SK-N-SH (cell line): ENCODE results near the gene ELMOD1. TPM values are rescaled to one million over a fixed set of nuclear protein-coding genes. Genes with fewer than 3 reads are reported as not detected.

Experiments
- CTCF ChIA-PET: fragments of 300-600, 350-600 bp; formaldehyde crosslinking; extraction: SDS; loops from one replicate; lab custom pipeline; 2021; lab: Yijun Ruan, JAX
- POLR2A ChIA-PET: fragments of 350-600 bp; sonication (Branson Sonifier 250); formaldehyde crosslinking; extraction: SDS; loops from one replicate; lab custom pipeline; 2020; ENCODE audit warnings: antibody characterized with exemption, inconsistent platforms; lab: Yijun Ruan, JAX
- DNase-seq: peaks from one replicate; pipeline ENCODE4 v3.0.0; 2012
- H2AFZ ChIP-seq: fragments of 200-600 bp; sonication (generic); 2 replicates; pipeline ENCODE4 v1.8.1; 2016; ENCODE audit warnings: antibody characterized with exemption, mild to moderate bottlenecking, low read depth
- H3F3A ChIP-seq: fragments of 200-600 bp; sonication (generic); replicated peaks from 2 replicates; pipeline ENCODE3; 2016; ENCODE audit warnings: antibody characterized with exemption, mild to moderate bottlenecking; ENCODE audit not compliant: insufficient read depth
- H3K27ac ChIP-seq, 2 experiments: fragments of 200-500 bp in 1 of 2; fragments of 200-600 bp in 1 of 2; sonication (Bioruptor generic) in 1 of 2; sonication (generic), shearing (Covaris generic) in 1 of 2; 2 replicates each; pipeline versions ENCODE4 v1.5.1 to v1.6.1; 2014 to 2016; ENCODE audit warnings: low read depth in 2 of 2, inconsistent platforms in 1 of 2, low read length in 1 of 2, mild to moderate bottlenecking in 1 of 2, mixed read lengths in 1 of 2
- H3K27me3 ChIP-seq: fragments of 200-600 bp; sonication (generic), shearing (Covaris generic); 2 replicates; pipeline ENCODE4 v1.6.1; 2016; ENCODE audit warnings: mixed run types; ENCODE audit not compliant: insufficient read depth
- H3K36me3 ChIP-seq, 2 experiments: fragments of 200-500 bp in 1 of 2; fragments of 200-600 bp in 1 of 2; sonication (Bioruptor generic) in 1 of 2; sonication (generic) in 1 of 2; replicated peaks in 1 of 2; 2 replicates each; pipeline versions ENCODE3 to v1.5.1; 2014 to 2016; ENCODE audit warnings: low read length in 1 of 2, mild to moderate bottlenecking in 1 of 2; ENCODE audit not compliant: insufficient read depth in 2 of 2, control insufficient read depth in 1 of 2
- H3K4me1 ChIP-seq, 2 experiments: fragments of 200-500 bp in 1 of 2; fragments of 200-600 bp in 1 of 2; sonication (Bioruptor generic) in 1 of 2; sonication (generic), shearing (Covaris generic) in 1 of 2; 2 replicates each; pipeline versions ENCODE4 v1.5.1 to v1.6.1; 2014 to 2016; ENCODE audit warnings: low read depth in 1 of 2, low read length in 1 of 2, mixed run types in 1 of 2; ENCODE audit not compliant: insufficient read depth in 2 of 2, control insufficient read depth in 1 of 2
- H3K4me2 ChIP-seq: fragments of 200-600 bp; sonication (generic), shearing (Covaris generic); 2 replicates; pipeline ENCODE4 v1.6.1; 2017; ENCODE audit warnings: mixed run types
- H3K4me3 ChIP-seq, 2 experiments: fragments of 200-500 bp in 1 of 2; fragments of 200-600 bp in 1 of 2; sonication (Bioruptor generic) in 1 of 2; sonication (generic), shearing (Covaris generic) in 1 of 2; 2 replicates each; pipeline versions ENCODE4 v1.5.1 to v1.8.1; 2014 to 2016; ENCODE audit warnings: low read depth in 2 of 2, inconsistent platforms in 1 of 2, low read length in 1 of 2, mild to moderate bottlenecking in 1 of 2, mixed read lengths in 1 of 2, moderate library complexity in 1 of 2
- H3K79me2 ChIP-seq: fragments of 200-600 bp; sonication (generic); 2 replicates; pipeline ENCODE4 v1.8.1; 2017; ENCODE audit warnings: mild to moderate bottlenecking; ENCODE audit not compliant: insufficient read depth
- H3K9ac ChIP-seq: fragments of 200-600 bp; sonication (generic); 2 replicates; pipeline ENCODE4 v1.6.1; 2017; ENCODE audit warnings: mixed run types
- H3K9me2 ChIP-seq: fragments of 200-600 bp; sonication (generic); 2 replicates; pipeline ENCODE4 v1.6.1; 2017; ENCODE audit warnings: mixed run types
- H3K9me3 ChIP-seq: fragments of 200-600 bp; sonication (generic); 2 replicates; pipeline ENCODE4 v1.6.1; 2017; ENCODE audit warnings: mixed run types, mild to moderate bottlenecking, moderate library complexity
- H4K20me1 ChIP-seq: fragments of 200-600 bp; sonication (generic); 2 replicates; pipeline ENCODE4 v1.6.1; 2017; ENCODE audit warnings: mild to moderate bottlenecking, mixed run types; ENCODE audit not compliant: insufficient read depth
- ELF1 ChIP-seq: IDR thresholded peaks from 2 replicates; pipeline ENCODE4 v1.4.0; 2012
- EP300 ChIP-seq, 2 experiments: IDR thresholded peaks; 2 replicates each; pipeline versions ENCODE4 v1.4.0 to v1.6.1; 2012; ENCODE audit warnings: borderline replicate concordance in 1 of 2, low read depth in 1 of 2, low read length in 1 of 2
- FOSL2 ChIP-seq: IDR thresholded peaks from 2 replicates; pipeline ENCODE4 v1.4.0; 2012; ENCODE audit warnings: low read depth, mild to moderate bottlenecking, moderate library complexity, borderline replicate concordance
- FOXM1 ChIP-seq: IDR thresholded peaks from 2 replicates; pipeline ENCODE4 v1.4.0; 2012; ENCODE audit warnings: low read depth, mild to moderate bottlenecking
- JUND ChIP-seq: IDR thresholded peaks from 2 replicates; pipeline ENCODE4 v1.4.0; 2012
- MEF2A ChIP-seq: IDR thresholded peaks from 2 replicates; pipeline ENCODE4 v1.4.0; 2012; ENCODE audit warnings: low read depth, borderline replicate concordance
- MXI1 ChIP-seq: IDR thresholded peaks from 2 replicates; pipeline ENCODE4 v1.6.1; 2012; ENCODE audit warnings: mild to moderate bottlenecking, low read depth, low read length, improper control_type of control experiment
- NRF1 ChIP-seq: IDR thresholded peaks from 2 replicates; pipeline ENCODE4 v1.6.1; 2012; ENCODE audit warnings: low read depth, mild to moderate bottlenecking, low read length
- RCOR1 ChIP-seq: fragments of 150-350 bp; IDR thresholded peaks from 2 replicates; pipeline ENCODE4 v1.6.1; 2017; ENCODE audit warnings: antibody characterized with exemption, low read length
- RXRA ChIP-seq: IDR thresholded peaks from 2 replicates; pipeline ENCODE4 v1.4.0; 2012; ENCODE audit warnings: low read depth, mild to moderate bottlenecking, borderline replicate concordance
- SIN3A ChIP-seq: IDR thresholded peaks from 2 replicates; pipeline ENCODE4 v1.6.1; 2012; ENCODE audit warnings: low read depth, mild to moderate bottlenecking, low read length, moderate library complexity, borderline replicate concordance
- SMC3 ChIP-seq: IDR thresholded peaks from 2 replicates; pipeline ENCODE4 v1.6.1; 2012; ENCODE audit warnings: low read depth, low read length, improper control_type of control experiment
- TAF1 ChIP-seq: IDR thresholded peaks from 2 replicates; pipeline ENCODE4 v1.6.1; 2012; ENCODE audit warnings: low read depth, mild to moderate bottlenecking, low read length, moderate library complexity, borderline replicate concordance
- WGBS: methylation state at CpG from one replicate; pipeline ENCODE4 v1.1.6; 2017; ENCODE audit warnings: low lambda C conversion rate; 5-methylcytosine and 5-hydroxymethylcytosine counted together
- polyA plus RNA-seq, 3 experiments: library from polyadenylated mRNA; depleted of rRNA; stranded (reverse); fragments of >200 nt; gene quantifications; 2 replicates each; pipeline ENCODE4 v1.2.3, GENCODE V29; 2012
- TF ChIP-seq, protein P1 (sequence below): fragments of 200-600 bp; sonication (generic); IDR thresholded peaks from 2 replicates; pipeline ENCODE4 v1.6.1; 2017; ENCODE audit warnings: antibody characterized with exemption, mild to moderate bottlenecking, moderate library complexity
- TF ChIP-seq, protein P2 (sequence below): fragments of 150-350 bp; IDR thresholded peaks from 2 replicates; pipeline ENCODE4 v1.6.1; 2016; ENCODE audit warnings: mild to moderate bottlenecking, low read depth, low read length
- TF ChIP-seq, protein P3 (sequence below): IDR thresholded peaks from 2 replicates; pipeline ENCODE4 v1.4.0; 2012; ENCODE audit warnings: low read depth
- TF ChIP-seq, protein P4 (sequence below): IDR thresholded peaks from 2 replicates; pipeline ENCODE4 v1.4.0; 2012; ENCODE audit warnings: low read depth, borderline replicate concordance

Gene ELMOD1
- polyA plus RNA-seq, 1 of the 3 experiments (the other 2 are of a cell fraction) = not detected

DNA sequence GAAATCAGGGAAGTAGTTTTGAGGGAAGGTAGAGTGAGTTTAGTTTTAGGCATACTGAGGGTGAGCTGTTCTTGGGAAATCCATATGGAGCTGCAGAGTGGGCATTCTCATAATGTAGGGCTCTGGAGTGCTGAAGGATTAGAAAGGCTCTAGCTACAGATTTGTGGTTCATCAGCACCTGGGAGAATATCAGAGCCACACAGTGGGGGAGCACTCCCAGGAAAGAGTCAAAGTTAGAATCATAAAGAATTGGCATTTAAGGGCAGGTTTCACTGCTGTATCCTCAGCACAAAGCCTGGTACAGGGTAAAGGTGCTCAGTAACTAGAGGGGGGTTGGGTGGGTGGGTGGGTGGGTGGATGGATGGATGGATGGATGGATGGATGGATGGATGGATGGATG, 68.4 kb downstream of the ELMOD1 start:
- Histone ChIP-seq H3K4me1 (no peaks in the 10 kb centered on the region), H3F3A (no peaks in the 10 kb centered on the region), H3K4me2 (no peak overlapping the region), H4K20me1 (no peaks in the 10 kb centered on the region), H3K27ac (no peak overlapping the region), H3K9me2 (no peaks in the 10 kb centered on the region), H3K27me3 (peaks cover 17% of the 10 kb centered on the region; the same call in 1 of the 2 replicates), H3K9me3 (no peaks in the 10 kb centered on the region), H3K79me2 (no peaks in the 10 kb centered on the region), H3K9ac (no peak overlapping the region), H2AFZ (no peak overlapping the region), H3K4me3 (no peak overlapping the region), H3K36me3 (no peaks in the 10 kb centered on the region)
- ChIA-PET CTCF (no interaction called here), POLR2A (no interaction called here)
- TF ChIP-seq ELF1 (no peak), EP300 (IDR thresholded peaks at IDR 0.05; ENCODE audit: borderline replicate concordance in 1 of 2, low read depth in 1 of 2, low read length in 1 of 2) (no peak), RCOR1 (no peak), FOSL2 (no peak), SMC3 (no peak), NRF1 (no peak), FOXM1 (no peak), MEF2A (no peak), SIN3A (no peak), JUND (no peak)
- TF ChIP-seq, protein P1, sequence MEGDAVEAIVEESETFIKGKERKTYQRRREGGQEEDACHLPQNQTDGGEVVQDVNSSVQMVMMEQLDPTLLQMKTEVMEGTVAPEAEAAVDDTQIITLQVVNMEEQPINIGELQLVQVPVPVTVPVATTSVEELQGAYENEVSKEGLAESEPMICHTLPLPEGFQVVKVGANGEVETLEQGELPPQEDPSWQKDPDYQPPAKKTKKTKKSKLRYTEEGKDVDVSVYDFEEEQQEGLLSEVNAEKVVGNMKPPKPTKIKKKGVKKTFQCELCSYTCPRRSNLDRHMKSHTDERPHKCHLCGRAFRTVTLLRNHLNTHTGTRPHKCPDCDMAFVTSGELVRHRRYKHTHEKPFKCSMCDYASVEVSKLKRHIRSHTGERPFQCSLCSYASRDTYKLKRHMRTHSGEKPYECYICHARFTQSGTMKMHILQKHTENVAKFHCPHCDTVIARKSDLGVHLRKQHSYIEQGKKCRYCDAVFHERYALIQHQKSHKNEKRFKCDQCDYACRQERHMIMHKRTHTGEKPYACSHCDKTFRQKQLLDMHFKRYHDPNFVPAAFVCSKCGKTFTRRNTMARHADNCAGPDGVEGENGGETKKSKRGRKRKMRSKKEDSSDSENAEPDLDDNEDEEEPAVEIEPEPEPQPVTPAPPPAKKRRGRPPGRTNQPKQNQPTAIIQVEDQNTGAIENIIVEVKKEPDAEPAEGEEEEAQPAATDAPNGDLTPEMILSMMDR = no peak
- TF ChIP-seq, protein P2, sequence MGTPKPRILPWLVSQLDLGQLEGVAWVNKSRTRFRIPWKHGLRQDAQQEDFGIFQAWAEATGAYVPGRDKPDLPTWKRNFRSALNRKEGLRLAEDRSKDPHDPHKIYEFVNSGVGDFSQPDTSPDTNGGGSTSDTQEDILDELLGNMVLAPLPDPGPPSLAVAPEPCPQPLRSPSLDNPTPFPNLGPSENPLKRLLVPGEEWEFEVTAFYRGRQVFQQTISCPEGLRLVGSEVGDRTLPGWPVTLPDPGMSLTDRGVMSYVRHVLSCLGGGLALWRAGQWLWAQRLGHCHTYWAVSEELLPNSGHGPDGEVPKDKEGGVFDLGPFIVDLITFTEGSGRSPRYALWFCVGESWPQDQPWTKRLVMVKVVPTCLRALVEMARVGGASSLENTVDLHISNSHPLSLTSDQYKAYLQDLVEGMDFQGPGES = no peak
- TF ChIP-seq, protein P3, sequence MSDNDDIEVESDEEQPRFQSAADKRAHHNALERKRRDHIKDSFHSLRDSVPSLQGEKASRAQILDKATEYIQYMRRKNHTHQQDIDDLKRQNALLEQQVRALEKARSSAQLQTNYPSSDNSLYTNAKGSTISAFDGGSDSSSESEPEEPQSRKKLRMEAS = no peak
- TF ChIP-seq, protein P4, sequence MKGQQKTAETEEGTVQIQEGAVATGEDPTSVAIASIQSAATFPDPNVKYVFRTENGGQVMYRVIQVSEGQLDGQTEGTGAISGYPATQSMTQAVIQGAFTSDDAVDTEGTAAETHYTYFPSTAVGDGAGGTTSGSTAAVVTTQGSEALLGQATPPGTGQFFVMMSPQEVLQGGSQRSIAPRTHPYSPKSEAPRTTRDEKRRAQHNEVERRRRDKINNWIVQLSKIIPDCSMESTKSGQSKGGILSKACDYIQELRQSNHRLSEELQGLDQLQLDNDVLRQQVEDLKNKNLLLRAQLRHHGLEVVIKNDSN = no peak
- no peak for DNase-seq

GRCh38 chr11:107660066-107660465, 69.1 kb downstream of the ELMOD1 start:
- ChIA-PET POLR2A (no interaction called here), CTCF (interaction anchor here (1.0 kb wide), 1 partner anchor 95 kb away, joined by 3 read pairs; no protein-coding TSS in a partner anchor)
- Histone ChIP-seq H3K4me1 (no peaks in the 10 kb centered on the region; a peak in 1 of 4 replicates), H4K20me1 (no peaks in the 10 kb centered on the region), H3K36me3 (no peaks in the 10 kb centered on the region), H3K27ac (no peak overlapping the region), H2AFZ (no peak overlapping the region), H3K79me2 (no peaks in the 10 kb centered on the region), H3F3A (no peaks in the 10 kb centered on the region), H3K9me2 (no peaks in the 10 kb centered on the region), H3K4me3 (no peak overlapping the region), H3K9me3 (no peaks in the 10 kb centered on the region), H3K27me3 (peaks cover 24% of the 10 kb centered on the region; the same call in 1 of the 2 replicates), H3K4me2 (no peak overlapping the region), H3K9ac (no peak overlapping the region)
- WGBS = 63% methylated on average over 3 of the region's 3 CpGs
- TF ChIP-seq SIN3A (no peak), RXRA (no peak), TAF1 (no peak), EP300 (IDR thresholded peaks at IDR 0.05; ENCODE audit: borderline replicate concordance in 1 of 2, low read depth in 1 of 2, low read length in 1 of 2) (no peak), MXI1 (no peak)
- no peak for DNase-seq
